ENCODE data around the gene ATP9B. TPM values are rescaled to one million over a fixed set of nuclear protein-coding genes. Genes with fewer than 3 reads are reported as not detected.

The ATP9B gene
- total RNA-seq, 1 experiment from 2014 or later = 17.8 TPM

GRCh38 chr18:79403723-79404566, 334.8 kb downstream of the ATP9B start:
- Histone ChIP-seq H3K4me1 (ENCODE audit: control insufficient read depth in 1 of 2, insufficient read depth in 2 of 2, low read length in 2 of 2) (peaks cover 9 to 11% of the 10 kb centered on the region in 2 experiments; a peak in 3 of 4 replicates), H3K9ac (ENCODE audit: low read length) (no peak overlapping the region), H3K4me3 (replicated peaks in 1 of 2; ENCODE audit: low read depth in 1 of 2, low read length in 2 of 2) (no peak overlapping the region), H3K4me2 (ENCODE audit: low read length) (no peak overlapping the region), H3K27ac (ENCODE audit: low read depth, low read length) (no peak overlapping the region), H3K27me3 (ENCODE audit: insufficient read depth, low read length) (no peaks in the 10 kb centered on the region), H3K36me3 (ENCODE audit: control insufficient read depth in 1 of 2, insufficient read depth in 2 of 2, low read length in 2 of 2) (no peaks in the 10 kb centered on the region), H3K9me3 (ENCODE audit: control insufficient read depth in 1 of 2, insufficient read depth in 1 of 2, low read depth in 1 of 2, low read length in 2 of 2) (no peaks in the 10 kb centered on the region), H2AFZ (ENCODE audit: low read depth, low read length, poor library complexity, severe bottlenecking) (no peak overlapping the region), H3K79me2 (ENCODE audit: insufficient read depth, low read length) (peaks cover 48% of the 10 kb centered on the region), H3K9me2 (ENCODE audit: insufficient read depth) (no peaks in the 10 kb centered on the region), H4K20me1 (ENCODE audit: insufficient read depth) (no peaks in the 10 kb centered on the region)
- no TSS peak for BruUV-seq (replicated peaks)
- POLR2A ChIA-PET = no interaction called here
- ATAC-seq (no peak), DNase-seq (ENCODE audit: low read depth, low spot score) (no peak)
- TF ChIP-seq ZBTB33 (IDR thresholded peaks at IDR 0.05; ENCODE audit: extremely low read depth, insufficient replicate concordance, low read length) = no peak
- TF ChIP-seq FOSL1 (IDR thresholded peaks at IDR 0.05; ENCODE audit: low read depth) = no peak
- TF ChIP-seq ZFX (IDR thresholded peaks at IDR 0.05) = no peak
- no peak for TF ChIP-seq POLR2A (IDR thresholded peaks at IDR 0.05; ENCODE audit: borderline replicate concordance, extremely low read depth, insufficient read depth, insufficient read length)
- TF ChIP-seq YY1 (IDR thresholded peaks at IDR 0.05; ENCODE audit: extremely low read depth, insufficient replicate concordance, low read depth, low read length) = no peak
- TF ChIP-seq MAX (IDR thresholded peaks at IDR 0.05) = no peak
- no peak for TF ChIP-seq EZH2 (IDR thresholded peaks at IDR 0.05)
- no peak for TF ChIP-seq POLR2AphosphoS5 (IDR thresholded peaks at IDR 0.05; ENCODE audit: low read depth, low read length)
- no peak for TF ChIP-seq JUND (IDR thresholded peaks at IDR 0.05)
- no peak for TF ChIP-seq REST (IDR thresholded peaks at IDR 0.05; ENCODE audit: low read depth)
- TF ChIP-seq SP1 (IDR thresholded peaks at IDR 0.05; ENCODE audit: low read depth) = no peak
- TF ChIP-seq TCF7L2 (IDR thresholded peaks at IDR 0.05; ENCODE audit: borderline replicate concordance, extremely low read depth, insufficient read depth, insufficient read length) = no peak
- no peak for TF ChIP-seq CTCF (IDR thresholded peaks at IDR 0.05 in 2 of 3, conservative IDR thresholded peaks at IDR 0.05 in 1 of 3; ENCODE audit: borderline replicate concordance in 1 of 3, insufficient read depth in 1 of 3, low read depth in 2 of 3, low read length in 2 of 3)
- no peak for TF ChIP-seq CBX3 (IDR thresholded peaks at IDR 0.05; ENCODE audit: low read depth)
- no peak for TF ChIP-seq SIN3A (IDR thresholded peaks at IDR 0.05; ENCODE audit: low read depth)
- TF ChIP-seq RAD21 (IDR thresholded peaks at IDR 0.05; ENCODE audit: low read depth) = no peak
- TF ChIP-seq SRF (IDR thresholded peaks at IDR 0.05; ENCODE audit: low read depth) = no peak
- no peak for TF ChIP-seq ELF1 (IDR thresholded peaks at IDR 0.05; ENCODE audit: borderline replicate concordance, low read depth)
- no peak for TF ChIP-seq ATF3 (IDR thresholded peaks at IDR 0.05)
- TF ChIP-seq EGR1 (IDR thresholded peaks at IDR 0.05; ENCODE audit: low read depth) = no peak
- intact Hi-C loops (cut with micrococcal nuclease) = no loop called here
- RAD21 ChIA-PET (ENCODE audit: low non-redundant PET in 1 of 2, low total read pairs in 2 of 2, uncharacterized antibody in 2 of 2, unreplicated experiment in 2 of 2) = no interaction called here
- CTCF ChIA-PET = no interaction called here

Measured in HCT116 (cell line).